Measurements from ENCODE around the gene INO80C.

Gene INO80C

DNA sequence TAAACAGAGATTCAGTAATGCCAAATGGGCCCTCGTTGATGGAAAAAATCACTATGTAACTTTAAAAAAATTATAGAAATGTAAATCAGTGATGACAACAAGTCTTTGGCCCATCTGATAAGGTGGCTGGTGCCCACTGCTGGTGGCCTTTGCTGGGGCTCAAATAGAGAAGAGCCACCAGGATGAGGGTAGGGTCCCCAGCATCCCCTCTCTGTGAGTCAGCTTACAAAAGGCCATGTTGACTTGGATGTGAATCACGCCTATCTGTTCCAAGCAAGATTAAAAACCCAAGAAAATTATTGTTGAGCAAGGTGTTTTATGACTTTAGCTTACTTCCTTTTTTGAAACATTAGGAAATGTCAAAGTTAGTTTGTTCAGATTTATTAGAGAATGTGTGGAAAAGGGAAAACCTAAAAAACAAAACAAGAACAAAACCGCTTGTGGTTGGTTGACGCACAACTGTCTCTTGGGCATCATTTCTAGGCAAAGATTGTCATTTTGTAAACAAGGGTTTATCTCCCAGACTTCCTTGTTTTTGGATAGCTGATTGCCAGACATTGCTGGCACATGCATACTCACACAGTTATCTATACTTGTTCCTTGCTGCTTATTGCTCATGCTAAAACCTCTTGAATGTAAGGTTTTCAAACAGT lies 66.9 kb downstream of the INO80C start:
- DNase-seq (ENCODE audit: low read depth), result no peak

DNA sequence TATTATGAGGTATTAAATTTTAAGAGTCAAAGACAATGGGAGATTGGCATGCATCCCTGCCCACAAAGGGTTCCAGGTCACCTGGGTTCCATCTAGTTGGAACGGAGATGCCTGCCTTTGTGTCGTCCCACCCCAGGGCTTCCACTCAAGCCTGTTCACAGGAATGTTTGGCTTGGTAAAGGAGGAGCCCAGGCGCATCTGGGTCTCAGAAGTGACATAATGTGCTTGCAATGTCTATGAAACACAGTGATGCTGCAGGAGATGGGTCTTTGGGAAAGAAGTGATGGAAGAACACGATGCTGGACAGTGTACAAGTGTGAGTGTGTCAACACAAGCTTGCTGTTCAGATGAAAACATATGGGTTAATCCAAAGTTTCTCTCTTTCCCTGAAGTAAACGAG lies 71.0 kb downstream of the INO80C start:
- DNase-seq (ENCODE audit: low read depth), result no peak

DNA sequence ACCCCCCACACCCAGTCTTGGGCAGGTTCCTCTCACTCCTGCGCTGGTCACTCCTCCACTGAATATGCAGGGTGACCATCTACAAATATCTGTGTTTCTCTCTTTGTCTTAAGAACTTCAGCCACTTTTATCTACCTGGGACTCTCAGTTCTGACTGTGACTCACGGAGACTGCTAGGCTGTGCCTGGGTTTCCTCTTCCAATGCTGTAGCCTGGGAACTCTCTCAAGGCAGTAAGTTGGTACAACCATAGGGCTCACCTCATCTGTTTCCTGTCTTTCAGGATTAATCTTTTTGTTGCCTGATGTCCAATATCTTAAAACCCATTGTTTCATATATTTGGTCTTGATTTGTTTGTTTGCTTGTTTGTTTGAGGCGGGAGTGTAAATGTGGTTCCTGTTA lies 73.4 kb downstream of the INO80C start:
- DNase-seq (ENCODE audit: low read depth), result no peak

DNA sequence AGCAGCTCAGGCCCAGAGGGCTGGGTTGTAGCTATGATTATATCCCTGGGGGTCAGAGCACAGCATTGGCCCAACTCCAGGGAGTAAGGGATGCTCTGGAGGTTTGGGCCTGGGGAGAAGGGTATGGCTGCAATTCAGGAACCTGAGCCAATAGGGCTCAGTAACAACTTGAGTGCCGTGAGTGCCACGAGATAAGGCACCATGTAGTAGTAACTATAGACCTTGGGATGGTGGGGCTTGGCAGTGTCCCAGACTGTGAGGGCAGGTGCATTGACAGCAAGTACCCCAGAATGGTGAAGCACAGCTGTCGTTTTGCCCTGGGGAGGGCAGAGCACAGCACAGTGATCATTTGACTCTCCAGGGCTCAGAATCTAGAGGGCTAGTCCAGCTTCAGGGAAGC lies 75.5 kb downstream of the INO80C start:
- DNase-seq (ENCODE audit: low read depth), result no peak

DNA sequence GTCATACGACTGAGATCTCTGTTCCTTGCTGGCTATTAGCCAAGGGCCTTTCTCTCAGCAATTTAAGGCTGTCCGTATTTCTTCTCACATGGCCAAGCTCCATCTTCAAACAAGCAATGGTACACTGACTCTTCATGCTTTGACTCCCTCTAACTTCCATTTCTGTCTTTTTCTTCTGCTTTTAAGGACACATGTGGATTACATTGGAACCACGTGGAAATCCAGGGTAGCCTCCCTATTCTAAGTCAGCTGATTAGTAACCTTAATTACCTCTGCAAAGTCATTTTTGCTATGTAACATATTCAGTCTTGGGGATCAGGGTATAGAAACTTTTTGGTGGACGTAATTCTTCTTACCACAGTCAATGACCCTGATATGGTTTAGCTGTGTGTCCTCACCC lies 79.2 kb downstream of the INO80C start:
- no peak for DNase-seq (ENCODE audit: low read depth)

Measured in activated T-cell treated with anti-CD3 and anti-CD28 coated beads for 1 hour (primary cell).